CD14-positive monocyte (primary cell): ENCODE measurements around the gene AVP. TPM values are rescaled to one million over a fixed set of nuclear protein-coding genes. Genes with fewer than 3 reads are reported as not detected.

Source experiments
- DNase-seq, 3 donors: peaks; one replicate each; pipeline ENCODE4 v3.0.0-alpha.2; 2011 to 2022
- H2AFZ ChIP-seq: 2 replicates; pipeline ENCODE4 v1.6.0; 2012; ENCODE audit warnings: mild to moderate bottlenecking, low read depth, low read length, inconsistent platforms; ENCODE audit not compliant: insufficient read depth, poor library complexity, severe bottlenecking
- H3K27ac ChIP-seq, 2 donors: 1 replicate in 1 of 2; 2 replicates in 1 of 2; pipeline ENCODE4 v1.5.1; 2012 to 2013; ENCODE audit warnings: low read length in 2 of 2, control low read depth in 1 of 2, inconsistent platforms in 1 of 2, low read depth in 1 of 2, mild to moderate bottlenecking in 1 of 2
- H3K27me3 ChIP-seq, 2 donors: one replicate each; pipeline versions ENCODE4 v1.6.0 to v1.6.1; 2011 to 2013; ENCODE audit warnings: low read length in 2 of 2; ENCODE audit not compliant: control insufficient read depth in 2 of 2, insufficient read depth in 2 of 2
- H3K36me3 ChIP-seq, 2 donors: replicated peaks in 1 of 2; 1 replicate in 1 of 2; 2 replicates in 1 of 2; pipeline versions ENCODE4 v1.5.1 to v1.6.1; 2012 to 2013; ENCODE audit warnings: low read length in 2 of 2, control low read depth in 1 of 2, inconsistent platforms in 1 of 2, mild to moderate bottlenecking in 1 of 2; ENCODE audit not compliant: insufficient read depth in 2 of 2, control insufficient read depth in 1 of 2
- H3K4me1 ChIP-seq, 2 donors: 1 replicate in 1 of 2; 2 replicates in 1 of 2; pipeline versions ENCODE4 v1.5.1 to v1.6.1; 2012 to 2013; ENCODE audit warnings: low read length in 2 of 2, control low read depth in 1 of 2, inconsistent platforms in 1 of 2, mild to moderate bottlenecking in 1 of 2, moderate library complexity in 1 of 2; ENCODE audit not compliant: insufficient read depth in 2 of 2, control insufficient read depth in 1 of 2
- H3K4me2 ChIP-seq: replicated peaks from 2 replicates; pipeline ENCODE3; 2012; ENCODE audit warnings: low read length, moderate library complexity, mild to moderate bottlenecking; ENCODE audit not compliant: poor library complexity, severe bottlenecking; ENCODE audit errors: extremely low read depth
- H3K4me3 ChIP-seq, 3 experiments: fragments of 200-600 bp in 1 of 3; sonication (generic) in 1 of 3; replicated peaks in 1 of 3; 1 replicate in 2 of 3; 2 replicates in 1 of 3; pipeline ENCODE4 v1.5.1; 2011 to 2013; ENCODE audit warnings: low read length in 3 of 3, mild to moderate bottlenecking in 3 of 3, control low read depth in 2 of 3, low read depth in 2 of 3, inconsistent platforms in 1 of 3, moderate library complexity in 1 of 3
- H3K79me2 ChIP-seq: 2 replicates; pipeline ENCODE4 v1.6.0; 2012; ENCODE audit warnings: mild to moderate bottlenecking, control low read depth, inconsistent platforms, low read length, moderate library complexity; ENCODE audit not compliant: insufficient read depth
- H3K9ac ChIP-seq: 2 replicates; pipeline ENCODE4 v1.6.0; 2017; ENCODE audit warnings: low read length, mild to moderate bottlenecking; ENCODE audit not compliant: insufficient read depth, poor library complexity, severe bottlenecking
- H3K9me3 ChIP-seq, 2 donors: replicated peaks in 1 of 2; 1 replicate in 1 of 2; 2 replicates in 1 of 2; pipeline versions ENCODE4 v1.5.1 to v1.6.1; 2012 to 2013; ENCODE audit warnings: low read length in 2 of 2, control low read depth in 1 of 2; ENCODE audit not compliant: control insufficient read depth in 1 of 2, insufficient read depth in 1 of 2
- H4K20me1 ChIP-seq: 2 replicates; pipeline ENCODE4 v1.6.0; 2012; ENCODE audit warnings: mild to moderate bottlenecking, low read length, control low read depth, moderate library complexity; ENCODE audit not compliant: insufficient read depth
- H3K27ac Mint-ChIP-seq, 7 donors: one replicate each; pipeline ENCODE4 v1.8.0; 2020; ENCODE audit warnings: mild to moderate bottlenecking in 7 of 7, mixed read lengths in 7 of 7, moderate library complexity in 6 of 7, inconsistent platforms in 2 of 7
- H3K27me3 Mint-ChIP-seq, 3 donors: one replicate each; pipeline ENCODE4 v1.8.0; 2021 to 2022; ENCODE audit warnings: low read depth in 3 of 3, mild to moderate bottlenecking in 3 of 3, mixed read lengths in 3 of 3, moderate library complexity in 3 of 3, inconsistent platforms in 1 of 3
- H3K36me3 Mint-ChIP-seq, 2 donors: one replicate each; pipeline ENCODE4 v1.8.0; 2020; ENCODE audit warnings: mixed read lengths in 2 of 2, inconsistent platforms in 1 of 2, mild to moderate bottlenecking in 1 of 2
- H3K4me1 Mint-ChIP-seq: one replicate; pipeline ENCODE4 v1.8.0; 2020; ENCODE audit warnings: mild to moderate bottlenecking, mixed read lengths
- H3K4me3 Mint-ChIP-seq, 2 donors: one replicate each; pipeline ENCODE4 v1.8.0; 2020; ENCODE audit warnings: mild to moderate bottlenecking in 2 of 2, mixed read lengths in 2 of 2, moderate library complexity in 1 of 2
- H3K9me3 Mint-ChIP-seq, 7 donors: one replicate each; pipeline ENCODE4 v1.8.0; 2020 to 2022; ENCODE audit warnings: mixed read lengths in 7 of 7, mild to moderate bottlenecking in 6 of 7, moderate library complexity in 6 of 7, inconsistent platforms in 2 of 7
- CTCF ChIP-seq: fragments of 200-600 bp; IDR thresholded peaks from one replicate; pipeline ENCODE4 v1.8.0; 2022; ENCODE audit warnings: antibody characterized with exemption, mild to moderate bottlenecking
- WGBS: methylation state at CpG from one replicate; pipeline ENCODE4 v1.1.5; 2013; ENCODE audit warnings: missing lambda C conversion rate; ENCODE audit not compliant: insufficient coverage; 5-methylcytosine and 5-hydroxymethylcytosine counted together
- intact Hi-C, 2 donors: fragments of 100-400 bp; cut with micrococcal nuclease; formaldehyde crosslinking; loops; one replicate each; pipeline versions ENCODE4 v1.15.0 to v1.15.1; 2023
- polyA plus RNA-seq, 3 donors: library from polyadenylated mRNA; depleted of rRNA in 1 of 3; unstranded in 2 of 3; stranded (reverse) in 1 of 3; fragments of 300-500 nt in 2 of 3; fragments of >200 nt in 1 of 3; fragmentation: Illumina TruSeq in 2 of 3; gene quantifications; 1 replicate in 2 of 3; 2 replicates in 1 of 3; pipeline ENCODE4 v1.2.3, GENCODE V29; 2012 to 2021

The AVP gene
- polyA plus RNA-seq, 3 donors = not detected

- intact Hi-C loops = no loop called here
- H3K4me2 ChIP-seq = peak overlapping the region; percentile 80
These were observed 13.3 kb downstream of the AVP start for GRCh38 chr20:3071266-3071609.

GRCh38 chr20:3070725-3071124 lies 13.8 kb downstream of the AVP start:
- no peaks in the 10 kb centered on the region for H3K79me2 ChIP-seq
- Mint-ChIP-seq H3K36me3 (peaks cover 0 to 5% of the 10 kb centered on the region in 2 donors), H3K4me3 (peak overlapping the region in 1 of 2 donors; percentile 78), H3K4me1 (peaks cover 19% of the 10 kb centered on the region), H3K9me3 (peaks cover 3 to 14% (median 10%) of the 10 kb centered on the region in 7 donors), H3K27me3 (peaks cover 32 to 62% (median 50%) of the 10 kb centered on the region in 3 donors), H3K27ac (no peak overlapping the region)
- no peak overlapping the region for H3K4me3 ChIP-seq
- peaks cover 11 to 32% of the 10 kb centered on the region in 2 donors for H3K27me3 ChIP-seq
- peaks cover 13 to 21% of the 10 kb centered on the region in 2 donors for H3K4me1 ChIP-seq
- WGBS = no CpG with 5 or more reads among the region's 4 CpGs
- intact Hi-C loops = no loop called here
- no peak overlapping the region for H3K27ac ChIP-seq
- no peak overlapping the region for H3K4me2 ChIP-seq
- no peak for TF ChIP-seq CTCF
- H3K9me3 ChIP-seq = no peaks in the 10 kb centered on the region
- H4K20me1 ChIP-seq = no peaks in the 10 kb centered on the region
- H3K36me3 ChIP-seq = no peaks in the 10 kb centered on the region
- no peak overlapping the region for H3K9ac ChIP-seq
- H2AFZ ChIP-seq = no peak overlapping the region
- DNase-seq = no peak

More at GRCh38 chr20:3071266-3071609, 13.3 kb downstream of the AVP start:
- Histone ChIP-seq H3K4me3 (peak overlapping the region in 1 of 3 experiments; percentile 69), H3K9me3 (no peaks in the 10 kb centered on the region), H3K36me3 (no peaks in the 10 kb centered on the region), H4K20me1 (no peaks in the 10 kb centered on the region), H3K4me1 (peaks cover 13 to 21% of the 10 kb centered on the region in 2 donors), H3K27me3 (peaks cover 11 to 37% of the 10 kb centered on the region in 2 donors), H3K27ac (no peak overlapping the region), H2AFZ (peak overlapping the region; percentile 81), H3K9ac (no peak overlapping the region), H3K79me2 (no peaks in the 10 kb centered on the region)
- WGBS = 48% methylated on average over 12 of the region's 16 CpGs
- H3K27me3 Mint-ChIP-seq = peaks cover 34 to 62% (median 47%) of the 10 kb centered on the region in 3 donors
- H3K36me3 Mint-ChIP-seq = peaks cover 0 to 5% of the 10 kb centered on the region in 2 donors
- DNase-seq = no peak
- peaks cover 19% of the 10 kb centered on the region for H3K4me1 Mint-ChIP-seq
- H3K9me3 Mint-ChIP-seq = peaks cover 3 to 14% (median 10%) of the 10 kb centered on the region in 7 donors
- no peak overlapping the region for H3K27ac Mint-ChIP-seq
- peak overlapping the region in 1 of 2 donors; percentile 78 for H3K4me3 Mint-ChIP-seq
- TF ChIP-seq CTCF = no peak
